PC-9 (cell line): ENCODE data around the gene MRPS14.

ENCODE experiments used
- CTCF ChIP-seq: fragments of 200-600 bp; sonication (generic); conservative IDR thresholded peaks from 2 replicates; pipeline ENCODE4 v1.6.1; 2017; ENCODE audit warnings: mixed run types, antibody characterized with exemption, mild to moderate bottlenecking, moderate library complexity
- EZH2 ChIP-seq: fragments of 200-600 bp; sonication (generic); IDR thresholded peaks from 2 replicates; pipeline ENCODE4 v1.8.0; 2017; ENCODE audit warnings: antibody characterized with exemption, low read depth

GRCh38 chr1:175024773-175025172 lies 1.5 kb upstream of the MRPS14 start:
- TF ChIP-seq CTCF (no peak), EZH2 (no peak)
